Lower leg skin (tissue), 3 donors: Measurements from ENCODE around the gene POLR3A.

Experiments
- CTCF ChIP-seq, 3 donors: fragments of 450-650 bp; IDR thresholded peaks; one replicate each; pipeline ENCODE4 v1.5.1; 2016; ENCODE audit warnings: antibody characterized with exemption in 3 of 3, mild to moderate bottlenecking in 3 of 3, moderate library complexity in 2 of 3
- POLR2A ChIP-seq, 2 donors: fragments of 450-650 bp; IDR thresholded peaks; one replicate each; pipeline ENCODE4 v1.6.1; 2016 to 2017; ENCODE audit warnings: antibody characterized with exemption in 2 of 2, mild to moderate bottlenecking in 1 of 2, moderate library complexity in 1 of 2

GRCh38 chr10:77979221-77979620 lies 50.1 kb downstream of the POLR3A start:
- TF ChIP-seq CTCF (IDR thresholded peaks at IDR 0.05) = no peak
- no peak for TF ChIP-seq POLR2A (IDR thresholded peaks at IDR 0.05)
